SK-N-SH treated with all-trans-retinoic acid at 6 μM for 48 hours (cell line): ENCODE data around the gene ANKRD12.

Experiments used
- ARNTL ChIP-seq: fragments of 450-650 bp; formaldehyde crosslinking; IDR thresholded peaks from 2 replicates; pipeline ENCODE4 v1.5.0; 2020; ENCODE audit warnings: low read depth, mild to moderate bottlenecking, moderate library complexity, borderline replicate concordance
- ISL1 ChIP-seq: fragments of 250-450 bp; sonication (Bioruptor Pico); IDR thresholded peaks from 2 replicates; pipeline ENCODE4 v2.1.2; 2022; ENCODE audit warnings: mild to moderate bottlenecking, moderate library complexity
- OSR1 ChIP-seq: fragments of 250-450 bp; sonication (Bioruptor Pico); IDR thresholded peaks from 2 replicates; pipeline ENCODE4 v1.8.0; 2022; ENCODE audit warnings: moderate library complexity, mild to moderate bottlenecking, inconsistent platforms
- PATZ1 ChIP-seq: fragments of 250-450 bp; sonication (Bioruptor Pico); IDR thresholded peaks from 2 replicates; pipeline ENCODE4 v1.8.0; 2020; ENCODE audit warnings: mild to moderate bottlenecking, moderate library complexity, borderline replicate concordance
- TCF4 ChIP-seq: fragments of 250-450 bp; sonication (Bioruptor Pico); IDR thresholded peaks from 2 replicates; pipeline ENCODE4 v1.8.0; 2021; ENCODE audit warnings: mild to moderate bottlenecking, moderate library complexity, borderline replicate concordance
- TOX ChIP-seq: fragments of 250-450 bp; sonication (Bioruptor Pico); IDR thresholded peaks from 2 replicates; pipeline ENCODE4 v1.8.0; 2021; ENCODE audit warnings: mild to moderate bottlenecking, moderate library complexity, borderline replicate concordance
- ZFP30 ChIP-seq: fragments of 450-650 bp; formaldehyde crosslinking; IDR thresholded peaks from 2 replicates; pipeline ENCODE4 v1.5.0; 2022; ENCODE audit warnings: mild to moderate bottlenecking, moderate library complexity

DNA sequence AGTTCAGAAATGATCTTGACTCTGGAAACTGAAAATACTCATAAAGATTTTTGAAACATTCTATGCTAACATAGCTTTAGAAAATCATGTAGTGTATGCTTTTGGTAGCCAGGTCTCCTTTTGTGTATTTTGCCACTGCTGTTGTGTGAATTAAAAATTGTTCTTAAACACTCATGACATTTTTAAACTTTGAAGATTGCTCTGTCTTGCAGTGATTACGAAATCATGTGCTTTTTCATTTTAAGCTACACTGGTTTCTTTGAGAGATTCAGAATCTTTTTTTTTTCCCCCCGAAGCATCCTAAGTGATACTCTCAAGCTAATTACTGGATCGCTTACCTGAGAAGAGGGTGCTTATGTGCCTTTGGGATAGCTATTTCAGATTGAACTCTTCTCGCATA is 60.0 kb downstream of the ANKRD12 start:
- TF ChIP-seq PATZ1 (CRISPR knock-in tag) (no peak), OSR1 (CRISPR knock-in tag) (no peak), ISL1 (CRISPR knock-in tag) (no peak), ZFP30 (CRISPR knock-in tag) (no peak), ARNTL (no peak), TOX (no peak), TCF4 (CRISPR knock-in tag) (no peak)
